CD4-positive, alpha-beta T cell treated with Interleukin-17A for 1 hour (primary cell): Measurements from ENCODE around the gene CYSTM1.

Experiments
- DNase-seq: peaks from one replicate; pipeline ENCODE4 v3.0.0-alpha.2; 2020

The CYSTM1 gene

DNA sequence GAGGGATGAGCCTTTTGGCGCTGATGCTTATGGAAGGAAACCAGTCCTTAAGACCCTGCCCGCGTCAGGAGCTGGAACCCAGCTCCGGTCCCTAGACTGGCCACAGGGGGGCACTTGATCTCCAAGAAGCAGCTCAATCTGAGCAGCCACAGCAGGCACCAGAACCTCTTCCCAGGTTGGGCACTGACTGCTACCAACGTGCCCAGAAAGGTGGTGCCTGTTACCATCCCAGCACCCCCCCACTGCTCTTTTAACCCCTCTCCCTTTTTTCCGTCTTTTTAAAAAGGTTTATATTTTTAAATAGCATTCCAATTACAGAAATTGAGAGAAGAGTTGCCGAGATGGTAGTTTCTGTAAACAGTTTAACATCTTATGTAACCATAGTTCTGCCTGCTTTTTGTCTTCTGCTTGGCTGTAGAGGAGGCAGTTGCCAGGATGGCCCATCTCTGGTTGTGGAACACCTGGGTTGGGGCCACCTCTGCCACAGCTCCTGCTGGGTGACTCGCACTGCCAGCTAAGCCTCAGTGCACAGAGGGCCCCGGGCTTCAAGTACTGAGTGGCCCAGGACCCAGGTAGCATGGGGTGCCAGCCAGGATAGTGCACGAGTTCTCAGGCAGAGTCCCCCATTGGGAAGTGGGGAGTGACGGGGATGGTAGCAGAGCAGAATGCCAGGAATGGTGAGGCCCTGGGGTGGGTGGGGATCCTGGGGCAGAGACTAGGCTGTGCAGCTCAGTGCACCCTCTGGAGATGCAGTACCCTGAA, 65.1 kb downstream of the CYSTM1 start:
- DNase-seq, result peak; percentile 59

- DNase-seq, result no peak
Observed at GRCh38 chr5:140240987-140241706, 66.2 kb downstream of the CYSTM1 start.

DNA sequence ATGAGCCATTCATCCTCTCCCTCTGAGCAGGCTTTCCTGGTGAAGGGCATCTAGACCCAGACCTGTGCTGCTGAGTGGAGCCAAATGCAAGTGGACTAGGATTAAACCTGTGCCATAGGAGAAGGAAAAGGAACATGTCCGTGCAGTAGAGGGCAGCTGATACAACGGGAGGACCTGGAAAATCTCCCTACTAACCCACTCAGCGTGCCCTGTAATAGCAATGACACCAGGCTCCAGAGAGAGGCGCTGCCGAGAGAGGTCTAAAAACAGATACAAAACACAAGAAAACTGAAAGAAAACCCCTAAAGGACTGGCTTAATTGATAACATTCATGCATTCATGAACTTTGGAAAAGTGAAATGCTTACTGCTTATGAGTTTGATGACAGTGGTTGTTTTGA, 67.1 kb downstream of the CYSTM1 start:
- DNase-seq, result no peak

GRCh38 chr5:140242890-140243585, 68.0 kb downstream of the CYSTM1 start:
- DNase-seq, result no peak

DNA sequence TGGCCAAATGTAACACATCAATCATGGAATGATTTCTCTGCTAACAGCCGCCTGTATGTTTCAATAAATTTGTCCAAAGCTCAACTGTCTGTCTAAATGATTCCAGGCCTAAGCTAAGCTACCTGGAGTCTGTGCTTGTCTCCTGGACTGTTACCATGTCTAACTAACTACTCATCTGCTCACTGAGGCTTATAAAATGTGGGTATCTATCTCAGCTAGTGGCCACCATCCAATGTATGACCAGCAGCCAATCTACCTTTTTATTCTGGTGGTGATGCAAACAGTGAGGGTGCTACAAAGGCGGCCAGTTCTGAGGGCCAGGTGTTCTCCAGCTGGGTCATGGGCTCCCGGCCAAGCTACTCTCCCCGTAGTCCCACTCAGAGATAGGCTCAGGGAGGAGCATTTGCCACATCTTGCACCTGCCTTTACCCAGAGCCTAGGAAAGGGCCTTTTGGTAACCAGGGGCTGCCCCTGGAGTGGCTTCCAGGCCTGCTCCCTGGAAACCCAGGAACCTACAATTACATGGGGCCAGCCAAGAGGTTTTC, 68.8 kb downstream of the CYSTM1 start:
- no peak for DNase-seq

DNA sequence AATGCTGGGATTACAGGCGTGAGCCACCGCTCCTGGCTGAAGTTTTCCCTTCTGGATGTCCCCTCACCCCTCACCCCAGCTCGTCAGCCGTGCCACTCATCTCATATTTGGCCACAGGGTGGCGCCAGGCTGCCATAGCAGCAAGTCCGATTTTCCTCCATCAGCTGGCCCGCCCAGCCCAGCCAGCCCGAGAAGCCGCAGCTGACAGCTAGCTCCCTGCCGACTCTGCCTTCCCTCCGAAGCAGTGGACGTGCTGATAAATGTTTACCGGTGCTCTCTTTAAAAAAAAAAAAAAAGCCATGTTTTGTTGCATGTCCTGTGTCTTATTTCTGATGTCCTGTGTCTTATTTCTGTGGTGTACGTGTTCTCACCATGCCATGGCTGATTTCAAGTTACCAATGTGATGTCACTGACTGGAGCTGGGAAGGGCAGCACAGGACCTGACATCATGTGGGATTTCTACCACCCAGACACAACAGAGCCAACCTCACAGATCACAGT, 69.6 kb downstream of the CYSTM1 start:
- DNase-seq, result peak; percentile 79

- no peak for DNase-seq
Observed at GRCh38 chr5:140245341-140245740, 70.4 kb downstream of the CYSTM1 start.

- no peak for DNase-seq
Observed at GRCh38 chr5:140245926-140246325, 70.9 kb downstream of the CYSTM1 start.

DNA sequence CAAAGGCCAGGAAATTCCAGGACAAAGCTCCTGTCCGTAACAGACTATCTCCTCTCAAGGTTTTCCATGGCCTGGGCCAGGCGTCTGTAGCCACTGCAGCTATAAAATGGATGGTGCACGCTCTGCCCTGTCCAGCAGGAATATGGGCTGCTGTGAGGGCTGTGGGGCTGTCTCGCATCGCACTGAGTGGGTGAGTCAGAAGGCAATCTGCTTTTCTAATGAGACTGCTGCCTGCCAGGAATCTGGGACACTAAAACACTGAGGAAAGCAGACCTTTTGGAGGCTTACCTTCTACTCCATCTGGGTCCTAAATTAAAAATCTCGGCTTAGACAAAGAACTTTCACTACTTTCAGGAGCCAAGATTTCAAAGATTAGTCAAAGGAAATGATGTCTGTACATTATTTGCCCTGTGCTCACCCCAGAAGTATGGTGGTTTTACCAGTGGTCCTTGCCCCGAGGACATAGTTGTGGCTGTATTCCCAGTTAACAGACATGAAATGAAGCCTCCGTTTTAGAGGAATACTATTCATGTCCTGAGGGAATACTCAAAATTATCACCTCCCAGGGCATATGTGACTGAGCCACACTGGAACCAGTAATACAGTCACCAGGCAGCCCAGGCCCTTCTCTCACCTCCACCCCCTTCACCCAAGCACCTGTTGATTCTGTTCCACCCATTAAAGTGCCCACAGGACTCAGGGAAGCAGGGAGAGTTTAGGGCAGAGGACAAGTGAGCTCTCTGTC, 71.6 kb downstream of the CYSTM1 start:
- DNase-seq, result no peak

DNA sequence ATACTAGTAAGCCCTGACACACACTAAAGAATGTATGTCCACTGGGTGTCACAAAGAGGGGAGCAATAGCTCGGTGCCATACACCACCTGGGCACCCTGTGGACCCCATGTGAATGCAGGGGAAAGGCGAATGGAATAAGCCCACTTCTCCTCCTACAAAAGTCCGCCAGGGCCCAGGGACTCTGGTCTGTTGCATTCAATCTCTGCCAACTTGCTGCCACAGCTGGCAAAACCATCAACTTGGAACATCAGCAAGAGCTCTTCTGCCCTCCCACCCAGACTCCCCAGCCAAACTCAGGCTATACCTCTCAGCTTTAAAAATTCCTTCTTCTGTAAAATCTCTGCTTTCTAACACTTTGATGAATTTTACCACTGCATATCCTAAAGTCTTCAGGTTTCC, 73.4 kb downstream of the CYSTM1 start:
- no peak for DNase-seq

- no peak for DNase-seq
Observed at GRCh38 chr5:140249536-140249935, 74.5 kb downstream of the CYSTM1 start.

DNA sequence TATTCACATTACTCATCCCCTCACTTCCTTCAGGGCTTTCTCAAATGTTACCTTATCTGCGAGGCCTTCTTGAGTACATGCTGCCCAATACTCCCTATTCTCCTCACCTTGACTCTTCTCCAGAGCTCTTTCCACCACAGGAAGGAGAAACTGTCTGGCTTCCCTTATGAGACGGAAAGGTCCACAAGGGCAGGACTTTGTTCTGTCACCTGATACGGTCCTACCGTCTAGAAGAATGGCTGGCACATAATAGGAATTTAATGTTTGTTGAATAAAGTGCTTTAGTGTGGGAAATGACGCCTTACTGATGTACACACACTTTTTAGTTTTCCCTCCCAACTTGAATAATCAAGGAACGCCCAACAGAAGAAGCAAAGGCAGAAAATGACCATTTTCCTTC, 75.4 kb downstream of the CYSTM1 start:
- no peak for DNase-seq

DNA sequence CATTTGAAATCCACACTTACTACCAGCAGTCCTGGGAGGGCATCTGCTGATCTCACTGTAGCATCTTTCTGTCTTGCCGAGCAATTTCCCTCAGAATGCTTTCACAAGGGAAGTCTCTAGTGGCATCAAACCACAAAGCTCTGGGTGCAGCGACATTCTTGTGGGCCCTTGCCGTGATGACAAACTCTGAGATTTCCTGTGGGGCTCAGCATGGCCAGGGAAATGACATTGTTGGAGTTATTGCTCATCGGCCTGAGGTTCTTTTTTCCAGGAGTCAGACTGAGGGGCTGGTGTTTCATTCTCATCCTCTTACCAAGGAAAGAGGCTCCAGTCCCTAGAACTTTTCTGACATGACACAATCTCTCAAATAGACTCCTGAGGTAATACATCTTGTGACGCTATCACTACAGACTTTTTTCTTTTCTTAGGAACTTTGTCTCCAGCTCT, 76.6 kb downstream of the CYSTM1 start:
- DNase-seq, result peak; percentile 66

DNA sequence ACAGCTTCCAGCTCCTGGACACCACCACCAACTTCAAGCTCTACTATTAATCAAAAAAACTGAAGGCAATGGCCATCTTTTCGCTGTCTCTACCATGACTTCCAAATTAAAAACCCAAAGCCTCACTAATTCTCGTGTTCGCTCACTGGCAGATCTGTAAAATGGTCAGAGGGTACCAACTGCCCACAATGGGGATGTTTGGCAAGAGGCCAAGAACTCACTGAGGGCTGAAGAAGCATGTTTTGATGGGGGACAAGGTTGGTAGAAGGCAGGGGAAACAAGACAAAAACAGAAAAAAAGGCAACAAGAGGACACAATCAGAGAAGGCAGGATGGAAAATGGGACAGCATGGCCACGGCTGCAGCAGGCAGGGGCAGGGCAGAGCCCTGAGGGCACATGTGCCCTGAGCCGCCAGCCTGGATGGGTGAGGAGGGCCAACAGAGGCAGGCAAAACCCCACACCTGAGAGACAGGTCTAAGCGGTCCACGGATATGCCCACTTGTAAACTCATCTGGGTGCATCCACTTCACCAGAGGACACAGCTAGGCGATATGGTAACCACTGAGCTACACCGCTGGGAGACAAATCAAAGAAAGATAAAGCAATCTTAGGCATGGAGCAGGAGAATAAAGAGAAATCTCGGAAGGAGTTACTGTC, 77.6 kb downstream of the CYSTM1 start:
- DNase-seq, result no peak

DNA sequence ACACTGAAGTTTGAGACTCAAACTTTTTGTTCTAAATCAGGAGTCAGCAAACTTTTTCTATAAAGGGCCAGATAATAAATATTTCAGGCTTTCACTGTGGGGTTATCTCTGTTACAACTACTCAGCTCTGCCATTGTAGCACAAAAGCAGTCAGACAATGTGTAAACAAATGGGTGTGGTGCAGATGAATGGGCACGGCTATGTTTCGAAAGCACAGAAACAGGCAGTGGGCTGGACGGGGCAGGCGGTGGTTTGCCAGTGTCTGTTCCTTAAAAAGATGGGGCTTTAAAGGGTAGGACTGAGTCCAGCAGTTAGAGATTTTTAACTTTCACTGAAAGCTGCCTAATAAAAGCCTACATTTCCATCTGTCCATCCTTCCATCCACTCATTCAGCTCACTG, 79.0 kb downstream of the CYSTM1 start:
- DNase-seq, result peak; percentile 26

GRCh38 chr5:140255460-140256157, 80.6 kb downstream of the CYSTM1 start:
- DNase-seq, result no peak

DNA sequence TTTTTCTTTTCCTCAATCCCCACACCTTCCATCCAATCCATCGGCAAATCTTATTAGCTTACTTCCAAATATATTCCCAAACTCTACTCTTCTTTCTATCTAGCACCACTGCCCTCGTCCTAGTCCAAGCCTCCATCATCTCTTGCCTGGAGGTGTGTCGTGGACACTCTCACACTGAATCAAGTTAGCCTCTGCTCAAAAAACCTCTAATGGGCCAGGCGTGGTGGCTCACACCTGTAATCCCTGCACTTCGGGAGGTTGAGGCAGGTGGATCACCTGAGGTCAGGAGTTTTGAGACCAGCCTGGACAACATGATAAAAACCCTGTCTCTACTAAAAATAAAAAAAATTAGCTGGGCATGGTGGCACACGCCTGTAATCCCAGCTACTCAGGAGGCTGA, 81.7 kb downstream of the CYSTM1 start:
- no peak for DNase-seq

GRCh38 chr5:140258016-140258415, 83.0 kb downstream of the CYSTM1 start:
- DNase-seq, result no peak

DNA sequence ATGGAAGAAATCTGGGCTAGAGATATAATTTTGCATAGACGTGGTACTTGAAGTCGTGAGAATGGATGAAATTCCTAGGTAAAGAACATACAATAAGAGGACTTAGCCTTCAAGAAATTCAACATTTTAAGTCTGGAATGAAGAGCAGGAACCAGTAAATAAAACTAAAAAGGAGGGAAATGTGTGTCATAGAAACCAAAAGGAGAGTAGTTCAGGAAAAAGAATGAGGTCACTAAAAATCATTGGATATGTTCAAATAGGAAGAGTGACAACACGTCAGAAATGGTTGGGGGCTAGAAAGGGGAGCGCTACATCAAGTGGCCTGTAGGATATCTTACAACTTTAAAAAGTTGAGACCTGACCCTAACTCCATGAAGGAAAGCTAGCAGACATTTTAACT, 83.9 kb downstream of the CYSTM1 start:
- no peak for DNase-seq

- peak; percentile 71 for DNase-seq
Observed at GRCh38 chr5:140259500-140259899, 84.5 kb downstream of the CYSTM1 start.

DNA sequence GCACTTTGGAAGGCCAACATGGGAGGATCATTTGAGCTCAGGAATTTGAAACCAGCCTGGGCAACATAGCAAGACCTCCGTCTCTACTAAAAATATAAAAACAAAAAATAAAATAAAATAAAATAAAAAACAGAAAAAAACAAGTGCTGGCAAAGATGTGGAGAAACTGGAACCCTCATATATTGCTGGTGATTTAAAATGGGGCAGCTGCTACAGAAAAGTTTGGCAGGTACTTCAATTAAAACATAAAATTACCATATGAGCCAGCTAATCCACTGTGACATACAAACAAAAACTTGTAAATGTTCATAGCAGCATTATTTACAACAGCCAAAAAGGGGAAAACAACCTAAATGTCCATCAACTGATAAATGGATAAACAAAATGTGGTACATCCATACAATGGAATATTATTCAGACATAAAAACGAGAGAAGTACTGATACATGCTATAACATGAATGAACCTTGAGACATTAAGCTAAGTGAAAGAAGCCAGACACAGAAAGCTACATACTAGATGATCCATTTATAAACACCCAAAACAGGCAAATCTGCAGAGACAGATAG, 85.2 kb downstream of the CYSTM1 start:
- no peak for DNase-seq
